Stimulated activated naive CD8-positive, alpha-beta T cell treated with anti-CD3 and anti-CD28 coated beads, Interleukin-15, Interleukin-2, amounts not matched to agents 100 ng/mL and 50 ng/mL, for 24 hours (primary cell): ENCODE measurements around the gene CADM2.
"Not testable (repeated sequence)": the region's sequence is repeated elsewhere in the genome, so short reads cannot be mapped to it uniquely, and the experiment has no call there.

ENCODE experiments used
- H3K27ac Mint-ChIP-seq: one replicate; pipeline ENCODE4 v1.8.0; 2021; ENCODE audit warnings: mild to moderate bottlenecking, mixed read lengths
- H3K27me3 Mint-ChIP-seq: one replicate; pipeline ENCODE4 v1.8.0; 2021; ENCODE audit warnings: mixed read lengths
- H3K36me3 Mint-ChIP-seq: one replicate; pipeline ENCODE4 v1.8.0; 2021; ENCODE audit warnings: low read depth, mixed read lengths
- H3K4me1 Mint-ChIP-seq: one replicate; pipeline ENCODE4 v1.8.0; 2021; ENCODE audit warnings: low read depth, mixed read lengths
- H3K4me3 Mint-ChIP-seq: one replicate; pipeline ENCODE4 v1.8.0; 2021; ENCODE audit warnings: mild to moderate bottlenecking, mixed read lengths
- H3K9me3 Mint-ChIP-seq: one replicate; pipeline ENCODE4 v1.8.0; 2021; ENCODE audit warnings: mixed read lengths

Gene CADM2

GRCh38 chr3:85632921-85633320 is 674.1 kb downstream of the CADM2 start:
- no peaks in the 10 kb centered on the region for H3K36me3 Mint-ChIP-seq
- H3K4me3 Mint-ChIP-seq: no peak overlapping the region
- H3K4me1 Mint-ChIP-seq: no peaks in the 10 kb centered on the region
- peaks cover 8% of the 10 kb centered on the region for H3K9me3 Mint-ChIP-seq
- H3K27me3 Mint-ChIP-seq: no peaks in the 10 kb centered on the region
- H3K27ac Mint-ChIP-seq: no peak overlapping the region

DNA sequence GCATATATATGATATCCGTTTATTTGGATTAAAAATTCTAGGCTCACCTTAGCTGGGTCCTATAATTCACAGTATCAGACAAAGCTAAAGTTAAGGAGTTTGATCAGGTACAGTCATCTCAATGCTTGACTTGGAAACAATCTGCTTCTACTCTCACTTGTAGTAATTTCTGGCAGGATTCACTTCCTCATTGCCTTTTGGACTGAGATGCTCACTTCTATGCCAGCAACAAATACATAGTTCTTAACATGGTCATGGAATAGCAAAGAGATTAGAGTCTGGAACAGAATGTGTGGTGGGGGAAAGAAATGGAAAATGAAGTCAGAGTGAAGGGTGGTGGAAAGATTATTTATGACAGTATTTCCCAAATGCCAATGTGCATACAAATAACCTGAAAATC is 693.6 kb downstream of the CADM2 start:
- H3K4me1 Mint-ChIP-seq: no peaks in the 10 kb centered on the region
- no peaks in the 10 kb centered on the region for H3K27me3 Mint-ChIP-seq
- peaks cover 4% of the 10 kb centered on the region for H3K9me3 Mint-ChIP-seq
- no peak overlapping the region for H3K4me3 Mint-ChIP-seq
- H3K27ac Mint-ChIP-seq: no peak overlapping the region
- no peaks in the 10 kb centered on the region for H3K36me3 Mint-ChIP-seq

GRCh38 chr3:85660451-85660850 is 701.7 kb downstream of the CADM2 start:
- Mint-ChIP-seq H3K4me1 (no peaks in the 10 kb centered on the region), H3K36me3 (no peaks in the 10 kb centered on the region), H3K9me3 (no peaks in the 10 kb centered on the region), H3K27ac (no peak overlapping the region), H3K27me3 (no peaks in the 10 kb centered on the region), H3K4me3 (no peak overlapping the region)

DNA sequence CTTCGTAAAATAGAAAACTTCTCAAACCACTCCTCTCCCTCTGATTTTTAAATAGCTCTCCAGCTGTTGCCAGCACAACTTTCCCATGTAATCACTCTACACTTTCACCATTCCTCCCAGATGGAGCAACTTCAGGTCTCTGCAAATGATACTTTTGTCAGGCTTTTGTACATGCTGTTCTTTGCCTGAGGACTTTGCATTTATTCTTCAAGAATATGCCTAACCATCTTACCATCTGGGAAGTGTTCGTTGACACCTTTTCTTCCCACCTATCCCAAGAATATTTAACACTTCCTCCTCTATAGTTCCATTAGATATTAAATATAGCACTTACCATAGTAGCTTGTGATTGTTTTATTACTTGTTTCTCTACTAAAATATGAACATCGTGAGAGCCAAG is 703.7 kb downstream of the CADM2 start:
- Mint-ChIP-seq H3K4me1 (no peaks in the 10 kb centered on the region), H3K27me3 (no peaks in the 10 kb centered on the region), H3K27ac (no peak overlapping the region), H3K4me3 (no peak overlapping the region), H3K36me3 (no peaks in the 10 kb centered on the region), H3K9me3 (no peaks in the 10 kb centered on the region)

DNA sequence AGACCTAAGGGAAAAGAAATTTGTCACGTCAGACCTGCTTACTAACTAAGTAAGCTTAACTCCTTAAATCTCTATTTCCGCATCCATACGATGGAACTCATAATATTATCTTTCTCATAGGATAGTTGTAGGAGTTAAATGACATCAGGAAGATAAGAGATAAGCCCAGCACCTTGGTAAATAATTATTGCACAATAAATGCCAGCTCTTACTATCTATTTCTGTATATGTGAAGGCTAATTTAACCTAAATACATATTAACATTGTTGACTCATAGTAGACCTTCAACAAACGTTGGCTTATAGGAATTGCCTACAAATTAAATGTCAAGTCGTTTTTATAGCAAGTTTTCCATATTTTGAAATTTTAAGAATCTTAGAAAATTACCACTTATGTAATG is 709.0 kb downstream of the CADM2 start:
- H3K27me3 Mint-ChIP-seq: no peaks in the 10 kb centered on the region
- no peaks in the 10 kb centered on the region for H3K4me1 Mint-ChIP-seq
- no peaks in the 10 kb centered on the region for H3K36me3 Mint-ChIP-seq
- no peak overlapping the region for H3K27ac Mint-ChIP-seq
- peaks cover 4% of the 10 kb centered on the region for H3K9me3 Mint-ChIP-seq
- H3K4me3 Mint-ChIP-seq: no peak overlapping the region

GRCh38 chr3:85670634-85671205 is 711.9 kb downstream of the CADM2 start:
- Mint-ChIP-seq H3K4me1 (no peaks in the 10 kb centered on the region), H3K9me3 (peaks cover 4% of the 10 kb centered on the region), H3K36me3 (no peaks in the 10 kb centered on the region), H3K27ac (no peak overlapping the region), H3K4me3 (no peak overlapping the region), H3K27me3 (no peaks in the 10 kb centered on the region)

- no peak overlapping the region for H3K27ac Mint-ChIP-seq
- no peak overlapping the region for H3K4me3 Mint-ChIP-seq
- H3K27me3 Mint-ChIP-seq: no peaks in the 10 kb centered on the region
- H3K36me3 Mint-ChIP-seq: no peaks in the 10 kb centered on the region
- H3K4me1 Mint-ChIP-seq: no peaks in the 10 kb centered on the region
- H3K9me3 Mint-ChIP-seq: peaks cover 4% of the 10 kb centered on the region
Measured at GRCh38 chr3:85672761-85673160, 714.0 kb downstream of the CADM2 start.

DNA sequence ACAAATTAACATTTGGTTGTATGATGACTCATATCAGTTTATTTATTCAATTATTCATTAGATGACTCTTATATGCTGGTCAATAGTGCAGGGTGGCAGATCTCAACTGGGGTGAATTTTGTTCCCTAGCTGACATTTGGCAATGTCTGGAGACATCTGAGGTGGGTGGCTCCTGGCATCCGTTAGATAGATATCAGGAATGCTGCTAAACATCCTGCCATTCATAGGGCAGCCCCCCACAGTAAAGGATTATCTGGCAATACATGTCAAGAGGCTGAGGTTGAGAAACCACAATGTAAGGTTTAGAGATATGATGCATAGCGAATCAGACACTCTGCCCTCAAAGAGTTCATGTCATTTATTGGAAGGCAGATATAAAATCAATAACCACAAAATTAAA is 719.9 kb downstream of the CADM2 start:
- Mint-ChIP-seq H3K4me3 (no peak overlapping the region), H3K9me3 (no peaks in the 10 kb centered on the region), H3K27me3 (no peaks in the 10 kb centered on the region), H3K36me3 (no peaks in the 10 kb centered on the region), H3K27ac (no peak overlapping the region), H3K4me1 (no peaks in the 10 kb centered on the region)

GRCh38 chr3:85681906-85682305 is 723.1 kb downstream of the CADM2 start:
- no peaks in the 10 kb centered on the region for H3K27me3 Mint-ChIP-seq
- no peaks in the 10 kb centered on the region for H3K36me3 Mint-ChIP-seq
- H3K9me3 Mint-ChIP-seq: peaks cover 9% of the 10 kb centered on the region
- no peaks in the 10 kb centered on the region for H3K4me1 Mint-ChIP-seq
- H3K27ac Mint-ChIP-seq: no peak overlapping the region
- H3K4me3 Mint-ChIP-seq: no peak overlapping the region

DNA sequence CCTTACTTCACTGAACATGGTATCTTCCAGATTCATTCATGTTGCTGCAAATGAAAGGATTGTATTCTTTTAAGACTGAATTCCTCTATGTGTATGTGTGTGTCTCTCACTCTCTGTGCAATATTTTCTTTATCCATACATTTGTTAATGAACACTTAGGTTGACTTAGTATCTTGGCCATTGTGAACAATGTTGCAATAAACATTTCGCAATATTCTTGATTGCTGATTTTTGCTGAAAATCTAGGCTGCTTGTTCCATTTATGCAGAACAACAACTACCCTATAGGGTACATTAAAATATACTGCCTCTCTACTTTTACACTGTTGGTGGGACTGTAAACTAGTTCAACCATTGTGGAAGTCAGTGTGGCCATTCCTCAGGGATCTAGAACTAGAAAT is 732.4 kb downstream of the CADM2 start:
- no peaks in the 10 kb centered on the region for H3K27me3 Mint-ChIP-seq
- peaks cover 17% of the 10 kb centered on the region for H3K9me3 Mint-ChIP-seq
- H3K4me3 Mint-ChIP-seq: no peak overlapping the region
- no peaks in the 10 kb centered on the region for H3K36me3 Mint-ChIP-seq
- no peaks in the 10 kb centered on the region for H3K4me1 Mint-ChIP-seq
- no peak overlapping the region for H3K27ac Mint-ChIP-seq

- H3K27ac Mint-ChIP-seq: no peak overlapping the region
- H3K9me3 Mint-ChIP-seq: peaks cover 13% of the 10 kb centered on the region
- no peaks in the 10 kb centered on the region for H3K36me3 Mint-ChIP-seq
- H3K4me1 Mint-ChIP-seq: no peaks in the 10 kb centered on the region
- H3K27me3 Mint-ChIP-seq: no peaks in the 10 kb centered on the region
- H3K4me3 Mint-ChIP-seq: no peak overlapping the region
Measured at GRCh38 chr3:85697156-85697555, 738.4 kb downstream of the CADM2 start.

DNA sequence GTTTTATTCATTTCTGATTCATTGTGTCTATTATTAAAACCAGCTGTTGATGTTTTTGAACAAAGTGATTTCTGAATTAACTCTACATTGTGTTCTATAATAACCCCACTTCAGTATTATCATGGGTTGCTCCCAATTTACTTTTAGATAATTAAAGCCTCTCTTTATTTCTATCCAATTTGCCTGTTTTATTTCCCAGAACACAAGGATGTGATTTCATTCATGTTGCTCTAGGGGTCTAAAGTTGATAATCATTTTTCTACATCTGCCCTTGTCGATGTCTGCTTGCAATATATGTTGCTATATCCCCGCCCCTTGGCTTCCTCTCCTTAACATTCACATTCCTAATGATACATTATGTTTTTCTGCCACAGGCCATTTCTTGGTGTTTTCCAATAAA is 747.3 kb downstream of the CADM2 start:
- Mint-ChIP-seq H3K4me3 (no peak overlapping the region), H3K4me1 (no peaks in the 10 kb centered on the region), H3K9me3 (peaks cover 3% of the 10 kb centered on the region), H3K36me3 (no peaks in the 10 kb centered on the region), H3K27me3 (no peaks in the 10 kb centered on the region), H3K27ac (no peak overlapping the region)

DNA sequence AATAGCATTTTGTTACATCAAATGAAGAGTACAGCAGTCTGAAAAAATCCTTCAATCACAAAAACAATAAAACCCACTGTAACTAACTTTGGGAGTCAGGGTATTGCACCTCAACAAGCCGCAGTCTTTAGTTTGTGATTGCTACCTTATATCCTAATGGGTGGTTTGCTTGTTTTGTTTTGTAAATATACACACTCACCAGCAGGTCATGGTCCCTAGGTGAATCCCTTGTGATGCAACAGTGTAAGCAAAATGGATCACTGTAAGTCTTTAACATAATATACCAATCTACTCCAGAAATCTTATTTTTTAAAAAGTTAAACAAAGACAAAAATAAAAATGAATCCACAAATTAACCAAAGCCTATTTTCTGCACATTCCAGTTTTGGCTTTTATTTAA is 749.5 kb downstream of the CADM2 start:
- not testable (repeated sequence) for H3K4me3 Mint-ChIP-seq, H3K27ac Mint-ChIP-seq, H3K9me3 Mint-ChIP-seq, H3K36me3 Mint-ChIP-seq, H3K4me1 Mint-ChIP-seq, H3K27me3 Mint-ChIP-seq

GRCh38 chr3:85709346-85709892 is 750.6 kb downstream of the CADM2 start:
- no peaks in the 10 kb centered on the region for H3K4me1 Mint-ChIP-seq
- peaks cover 9% of the 10 kb centered on the region for H3K9me3 Mint-ChIP-seq
- no peaks in the 10 kb centered on the region for H3K27me3 Mint-ChIP-seq
- H3K36me3 Mint-ChIP-seq: no peaks in the 10 kb centered on the region
- H3K4me3 Mint-ChIP-seq: no peak overlapping the region
- H3K27ac Mint-ChIP-seq: no peak overlapping the region

DNA sequence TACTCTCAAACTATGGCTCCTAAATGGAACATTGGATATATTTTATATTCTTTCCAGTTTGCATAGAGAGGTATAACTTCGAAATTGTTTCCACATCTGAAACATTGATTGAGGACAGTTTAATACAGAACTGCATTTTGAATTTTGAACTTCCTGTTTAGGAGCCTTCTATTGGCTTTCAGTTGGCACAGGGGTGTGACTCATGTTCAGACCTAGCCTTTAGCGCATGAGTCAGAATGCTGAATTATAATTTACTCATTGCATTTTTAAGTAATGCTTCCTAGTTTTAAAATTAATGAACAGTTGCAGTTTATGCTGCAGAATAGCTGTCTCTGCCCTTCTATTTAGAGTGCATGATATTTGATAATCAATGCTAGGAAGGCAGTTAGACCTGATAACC is 751.7 kb downstream of the CADM2 start:
- Mint-ChIP-seq H3K9me3 (peaks cover 12% of the 10 kb centered on the region), H3K27ac (no peak overlapping the region), H3K36me3 (no peaks in the 10 kb centered on the region), H3K27me3 (no peaks in the 10 kb centered on the region), H3K4me1 (no peaks in the 10 kb centered on the region), H3K4me3 (no peak overlapping the region)

DNA sequence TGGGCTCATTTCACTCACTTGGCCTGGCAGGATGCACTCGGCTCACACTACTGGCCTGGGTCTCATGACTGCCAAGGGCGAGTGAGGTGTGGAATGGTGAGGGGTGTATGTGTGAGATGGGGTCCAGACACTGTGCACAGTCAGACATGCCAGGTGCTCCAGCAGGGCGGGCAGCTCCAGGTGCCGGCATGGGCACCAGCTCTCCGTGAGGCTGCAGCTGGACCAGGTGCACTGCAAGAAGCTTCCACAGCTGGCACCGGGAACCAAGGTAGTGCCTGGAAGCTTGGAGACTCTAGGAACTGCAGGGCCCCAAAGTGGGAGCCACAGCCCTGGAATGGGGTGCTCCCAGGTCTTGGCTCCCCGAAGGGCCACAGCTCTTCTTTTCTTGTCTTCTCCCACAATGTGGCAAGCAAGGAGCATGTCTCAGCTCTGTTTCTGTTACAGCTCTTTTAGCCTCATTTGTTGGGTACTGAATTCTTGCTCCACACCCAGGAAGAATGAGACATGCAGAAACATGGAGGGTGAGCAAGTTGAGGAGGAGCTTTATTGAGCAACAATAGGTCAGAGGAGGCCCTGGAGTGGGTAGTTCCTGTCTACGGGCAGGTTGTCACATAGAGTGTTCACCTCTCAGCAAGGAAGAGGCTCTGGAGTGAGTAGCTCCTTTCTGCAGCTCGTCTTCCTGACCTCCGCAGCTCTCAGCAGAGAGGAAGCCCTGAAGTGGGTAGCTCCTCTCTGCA is 762.8 kb downstream of the CADM2 start:
- Mint-ChIP-seq H3K4me1 (no peaks in the 10 kb centered on the region), H3K36me3 (no peaks in the 10 kb centered on the region), H3K9me3 (peaks cover 6% of the 10 kb centered on the region), H3K4me3 (no peak overlapping the region), H3K27ac (no peak overlapping the region), H3K27me3 (no peaks in the 10 kb centered on the region)
